Measurements from ENCODE around the gene ADCY9.

Gene ADCY9

DNA sequence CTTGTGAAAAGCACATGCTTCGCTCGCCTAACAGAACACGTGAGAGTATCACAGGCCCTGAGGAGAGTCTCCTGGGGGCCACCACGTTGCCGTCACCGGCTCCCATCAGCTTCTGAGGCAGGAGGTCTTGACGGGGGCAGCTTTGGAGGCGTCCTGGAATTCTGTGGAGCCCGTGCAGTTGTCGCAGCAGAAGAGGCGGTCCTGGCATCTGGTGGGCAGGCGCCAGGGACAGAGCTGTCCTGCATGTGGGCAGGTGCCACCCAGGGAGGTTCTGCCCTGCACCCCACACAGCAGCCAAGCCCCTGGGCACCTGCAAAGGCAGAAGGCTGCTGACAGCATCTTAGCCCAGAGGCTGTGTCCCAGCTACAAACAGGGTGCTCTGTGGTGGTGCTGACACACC is 136.7 kb downstream of the ADCY9 start:
- Histone ChIP-seq H3K27me3 (ENCODE audit: control insufficient read depth, low read length) (no peaks in the 10 kb centered on the region), H4K20me1 (ENCODE audit: control insufficient read depth, insufficient read depth, low read depth, low read length) (no peaks in the 10 kb centered on the region), H3K79me2 (ENCODE audit: control insufficient read depth, low read length) (no peaks in the 10 kb centered on the region), H3K36me3 (ENCODE audit: control insufficient read depth, low read length) (no peaks in the 10 kb centered on the region), H3K9me3 (ENCODE audit: control insufficient read depth, insufficient read depth, low read length) (no peaks in the 10 kb centered on the region), H3F3A (ENCODE audit: control insufficient read depth, insufficient read depth) (no peaks in the 10 kb centered on the region), H3K4me1 (ENCODE audit: control insufficient read depth, low read length) (no peaks in the 10 kb centered on the region), H3K27ac (ENCODE audit: low read depth, low read length) (no peak overlapping the region), H3K4me2 (ENCODE audit: low read length) (no peak overlapping the region), H3K4me3 (ENCODE audit: low read length) (no peak overlapping the region), H3K9me2 (replicated peaks; ENCODE audit: control insufficient read depth, low read length) (no peaks in the 10 kb centered on the region)
- TF ChIP-seq CTCF (IDR thresholded peaks at IDR 0.05; ENCODE audit: low read depth, low read length, poor library complexity, severe bottlenecking), result no peak
- no peak for TF ChIP-seq EZH2phosphoT487 (IDR thresholded peaks at IDR 0.05; ENCODE audit: borderline replicate concordance, low read length)

DNA sequence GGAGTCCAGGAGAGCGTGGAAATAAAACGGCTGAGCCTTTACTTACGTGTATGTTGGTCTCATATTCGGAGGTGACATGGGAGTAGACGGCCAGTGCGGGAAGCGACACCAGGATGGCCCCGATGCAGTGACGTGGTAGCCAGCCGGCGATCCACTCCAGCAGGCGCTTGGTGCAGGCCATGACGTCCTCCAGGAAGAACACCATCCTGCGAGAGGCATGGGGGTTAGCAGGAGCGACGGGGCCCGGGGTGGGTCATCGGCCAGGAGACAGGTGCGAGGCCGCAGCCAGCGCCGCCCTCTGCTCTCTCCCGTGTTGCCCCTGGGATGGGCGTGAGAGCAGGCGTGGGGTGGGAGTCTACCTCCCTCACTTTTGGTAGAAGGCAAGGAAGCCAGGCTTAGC is 137.2 kb downstream of the ADCY9 start:
- Histone ChIP-seq H4K20me1 (ENCODE audit: control insufficient read depth, insufficient read depth, low read depth, low read length) (no peaks in the 10 kb centered on the region), H3F3A (ENCODE audit: control insufficient read depth, insufficient read depth) (no peaks in the 10 kb centered on the region), H3K27ac (ENCODE audit: low read depth, low read length) (no peak overlapping the region), H3K4me2 (ENCODE audit: low read length) (no peak overlapping the region), H3K9me2 (replicated peaks; ENCODE audit: control insufficient read depth, low read length) (no peaks in the 10 kb centered on the region), H3K79me2 (ENCODE audit: control insufficient read depth, low read length) (no peaks in the 10 kb centered on the region), H3K9me3 (ENCODE audit: control insufficient read depth, insufficient read depth, low read length) (no peaks in the 10 kb centered on the region), H3K4me1 (ENCODE audit: control insufficient read depth, low read length) (no peaks in the 10 kb centered on the region), H3K27me3 (ENCODE audit: control insufficient read depth, low read length) (no peaks in the 10 kb centered on the region), H3K4me3 (ENCODE audit: low read length) (no peak overlapping the region), H3K36me3 (ENCODE audit: control insufficient read depth, low read length) (no peaks in the 10 kb centered on the region)
- TF ChIP-seq EZH2phosphoT487 (IDR thresholded peaks at IDR 0.05; ENCODE audit: borderline replicate concordance, low read length) (no peak), CTCF (IDR thresholded peaks at IDR 0.05; ENCODE audit: low read depth, low read length, poor library complexity, severe bottlenecking) (no peak)

DNA sequence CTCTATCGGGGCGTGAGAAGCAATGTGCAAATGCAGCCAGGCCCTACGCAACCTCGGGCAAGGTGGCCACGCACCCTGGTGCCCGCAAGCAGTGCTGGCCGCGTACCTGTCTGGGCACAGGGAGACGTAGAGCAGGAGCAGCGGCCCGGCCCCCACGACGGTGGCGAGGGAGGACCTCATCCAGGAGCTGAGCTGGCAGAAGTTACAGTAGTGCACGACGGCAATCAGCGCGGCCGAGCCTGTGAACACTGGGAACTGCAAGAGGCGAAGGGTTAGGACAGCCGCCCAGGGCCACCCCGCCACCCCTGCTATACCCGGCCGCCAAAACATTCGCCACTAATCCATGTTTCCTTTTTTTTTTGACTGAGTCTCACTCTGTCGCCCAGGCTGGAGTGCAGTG is 138.9 kb downstream of the ADCY9 start:
- Histone ChIP-seq H3K27me3 (ENCODE audit: control insufficient read depth, low read length) (no peaks in the 10 kb centered on the region), H3K9me3 (ENCODE audit: control insufficient read depth, insufficient read depth, low read length) (no peaks in the 10 kb centered on the region), H3K79me2 (ENCODE audit: control insufficient read depth, low read length) (no peaks in the 10 kb centered on the region), H3K4me1 (ENCODE audit: control insufficient read depth, low read length) (no peaks in the 10 kb centered on the region), H3K27ac (ENCODE audit: low read depth, low read length) (no peak overlapping the region), H3F3A (ENCODE audit: control insufficient read depth, insufficient read depth) (no peaks in the 10 kb centered on the region), H4K20me1 (ENCODE audit: control insufficient read depth, insufficient read depth, low read depth, low read length) (no peaks in the 10 kb centered on the region), H3K4me3 (ENCODE audit: low read length) (no peak overlapping the region), H3K9me2 (replicated peaks; ENCODE audit: control insufficient read depth, low read length) (no peaks in the 10 kb centered on the region), H3K36me3 (ENCODE audit: control insufficient read depth, low read length) (no peaks in the 10 kb centered on the region), H3K4me2 (ENCODE audit: low read length) (no peak overlapping the region)
- TF ChIP-seq EZH2phosphoT487 (IDR thresholded peaks at IDR 0.05; ENCODE audit: borderline replicate concordance, low read length), result no peak
- TF ChIP-seq CTCF (IDR thresholded peaks at IDR 0.05; ENCODE audit: low read depth, low read length, poor library complexity, severe bottlenecking), result no peak

- Histone ChIP-seq H3K4me2 (ENCODE audit: low read length) (no peak overlapping the region), H3K4me1 (ENCODE audit: control insufficient read depth, low read length) (no peaks in the 10 kb centered on the region), H3K36me3 (ENCODE audit: control insufficient read depth, low read length) (no peaks in the 10 kb centered on the region), H3K4me3 (ENCODE audit: low read length) (no peak overlapping the region), H3K9me2 (replicated peaks; ENCODE audit: control insufficient read depth, low read length) (no peaks in the 10 kb centered on the region), H3K79me2 (ENCODE audit: control insufficient read depth, low read length) (no peaks in the 10 kb centered on the region), H3K27ac (ENCODE audit: low read depth, low read length) (no peak overlapping the region), H4K20me1 (ENCODE audit: control insufficient read depth, insufficient read depth, low read depth, low read length) (no peaks in the 10 kb centered on the region), H3F3A (ENCODE audit: control insufficient read depth, insufficient read depth) (no peaks in the 10 kb centered on the region), H3K27me3 (ENCODE audit: control insufficient read depth, low read length) (no peaks in the 10 kb centered on the region), H3K9me3 (ENCODE audit: control insufficient read depth, insufficient read depth, low read length) (no peaks in the 10 kb centered on the region)
- TF ChIP-seq EZH2phosphoT487 (IDR thresholded peaks at IDR 0.05; ENCODE audit: borderline replicate concordance, low read length), result no peak
- TF ChIP-seq CTCF (IDR thresholded peaks at IDR 0.05; ENCODE audit: low read depth, low read length, poor library complexity, severe bottlenecking), result no peak
Observed at GRCh38 chr16:3974751-3975150, 141.5 kb downstream of the ADCY9 start.

Measured in DOHH2 (cell line).